GM12801 (cell line): ENCODE results near the gene OR6C1.

ENCODE experiments used
- TF ChIP-seq, protein P1 (sequence below): IDR thresholded peaks from one replicate; pipeline ENCODE4 v1.5.1; 2011; ENCODE audit warnings: control low read depth; ENCODE audit not compliant: insufficient read length; ENCODE audit errors: extremely low read depth

OR6C1 gene

DNA sequence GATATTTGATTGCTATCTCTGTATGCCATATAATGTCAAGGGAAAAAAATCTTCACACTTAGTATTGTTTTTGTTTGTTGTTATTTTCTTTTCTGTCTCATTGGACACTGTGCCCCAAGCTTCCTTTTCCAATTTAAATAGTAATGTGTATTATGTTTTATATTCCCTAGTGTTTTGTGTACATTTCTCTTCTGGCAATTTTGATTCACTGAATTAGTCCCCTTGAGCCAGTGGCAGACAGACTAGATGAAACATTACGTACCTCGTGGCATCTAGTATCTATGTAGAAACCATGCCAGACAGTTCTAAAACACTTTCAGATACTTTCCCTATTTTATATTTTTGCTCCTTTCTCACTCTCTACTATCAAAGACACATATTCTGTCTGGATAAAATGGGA, at the start of gene OR6C1:
Gene OR6C1 (plus strand): TSS at position 301 of the 400 bp plus-strand sequence. CDS start 6,257 bp downstream, outside the sequence.
- TF ChIP-seq, protein P1, sequence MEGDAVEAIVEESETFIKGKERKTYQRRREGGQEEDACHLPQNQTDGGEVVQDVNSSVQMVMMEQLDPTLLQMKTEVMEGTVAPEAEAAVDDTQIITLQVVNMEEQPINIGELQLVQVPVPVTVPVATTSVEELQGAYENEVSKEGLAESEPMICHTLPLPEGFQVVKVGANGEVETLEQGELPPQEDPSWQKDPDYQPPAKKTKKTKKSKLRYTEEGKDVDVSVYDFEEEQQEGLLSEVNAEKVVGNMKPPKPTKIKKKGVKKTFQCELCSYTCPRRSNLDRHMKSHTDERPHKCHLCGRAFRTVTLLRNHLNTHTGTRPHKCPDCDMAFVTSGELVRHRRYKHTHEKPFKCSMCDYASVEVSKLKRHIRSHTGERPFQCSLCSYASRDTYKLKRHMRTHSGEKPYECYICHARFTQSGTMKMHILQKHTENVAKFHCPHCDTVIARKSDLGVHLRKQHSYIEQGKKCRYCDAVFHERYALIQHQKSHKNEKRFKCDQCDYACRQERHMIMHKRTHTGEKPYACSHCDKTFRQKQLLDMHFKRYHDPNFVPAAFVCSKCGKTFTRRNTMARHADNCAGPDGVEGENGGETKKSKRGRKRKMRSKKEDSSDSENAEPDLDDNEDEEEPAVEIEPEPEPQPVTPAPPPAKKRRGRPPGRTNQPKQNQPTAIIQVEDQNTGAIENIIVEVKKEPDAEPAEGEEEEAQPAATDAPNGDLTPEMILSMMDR = no peak

DNA sequence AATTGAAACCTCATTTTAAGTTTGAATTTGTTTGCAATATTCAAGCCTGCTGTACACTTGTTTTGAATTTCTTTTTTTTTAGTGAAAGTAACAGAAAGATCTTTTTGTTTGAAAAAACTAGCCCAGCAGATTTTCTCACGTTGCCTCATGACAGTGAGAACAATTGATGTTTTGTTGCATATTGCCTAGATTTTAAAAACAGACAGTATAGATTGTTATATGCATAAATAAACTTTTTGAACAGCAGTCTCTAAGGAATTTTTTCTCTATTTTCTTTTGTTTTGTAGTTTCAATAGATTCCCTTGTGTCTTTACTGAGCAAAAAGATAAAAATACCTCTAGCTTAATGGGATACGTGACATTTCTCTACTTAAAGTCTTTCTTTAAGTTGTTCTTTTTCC, 33.2 kb upstream of the OR6C1 start:
- TF ChIP-seq, protein P1 = no peak

DNA sequence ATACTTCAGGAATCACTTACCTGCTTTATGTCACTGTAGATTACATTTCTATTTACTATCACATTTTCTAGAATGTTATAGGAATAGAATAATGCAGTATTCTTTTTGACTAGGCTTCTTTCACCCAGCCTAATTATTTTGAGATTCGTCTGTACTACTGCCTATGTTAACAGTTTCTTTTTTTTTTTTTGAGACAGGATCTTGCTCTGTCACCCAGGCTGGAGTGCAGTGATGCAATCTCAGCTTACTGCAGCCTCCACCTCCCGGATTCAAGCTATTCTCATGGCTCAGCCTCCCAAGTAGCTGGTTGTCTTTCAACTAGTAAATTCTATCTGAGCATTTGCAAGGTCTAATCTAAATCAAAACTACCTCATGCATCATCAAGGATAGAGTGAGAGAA, 24.1 kb upstream of the OR6C1 start:
- TF ChIP-seq, protein P1 = no peak

DNA sequence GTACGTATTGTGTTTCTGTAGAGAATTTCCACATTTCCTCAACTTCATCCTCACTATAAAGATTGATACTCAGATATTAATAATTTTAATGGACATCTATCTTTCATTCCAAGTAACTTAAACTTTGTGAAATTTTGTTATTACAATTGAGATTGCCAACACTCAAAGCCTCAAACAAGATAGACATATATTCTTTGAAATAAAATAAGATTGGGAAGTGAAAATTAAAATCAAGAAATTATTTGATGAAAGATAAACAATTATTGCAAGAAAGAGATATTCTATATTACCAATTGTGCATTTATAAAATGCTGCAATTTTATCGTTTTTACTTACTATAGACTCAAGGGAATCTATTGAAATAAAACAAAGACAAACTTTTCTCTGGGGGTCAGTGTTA, 17.7 kb upstream of the OR6C1 start, which contains the start of gene OR6C6:
Gene OR6C6 (minus strand): TSS at position 101 of the 400 bp plus-strand sequence. CDS start 1,337 bp downstream, outside the sequence.
- TF ChIP-seq, protein P1 = no peak

DNA sequence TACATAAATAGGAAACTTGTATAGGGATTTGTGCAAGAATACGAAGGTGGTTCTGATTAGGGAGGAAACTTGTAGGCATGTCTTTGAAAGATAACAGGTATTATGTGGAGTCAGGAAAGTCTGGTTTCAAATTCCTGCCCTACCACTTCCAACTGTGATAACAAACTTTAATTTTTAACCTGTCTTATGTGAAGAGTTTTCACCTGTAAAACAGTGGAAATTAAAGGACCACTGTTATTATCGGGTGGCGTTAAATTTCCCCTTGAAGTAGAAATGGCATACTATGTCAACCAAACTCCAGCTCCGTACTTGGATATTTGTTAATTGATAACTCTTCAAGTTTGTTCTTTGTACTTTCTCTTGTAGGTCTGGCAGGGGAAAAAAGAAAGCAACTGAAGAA, 6.1 kb downstream of the OR6C1 start:
- TF ChIP-seq, protein P1 = no peak

DNA sequence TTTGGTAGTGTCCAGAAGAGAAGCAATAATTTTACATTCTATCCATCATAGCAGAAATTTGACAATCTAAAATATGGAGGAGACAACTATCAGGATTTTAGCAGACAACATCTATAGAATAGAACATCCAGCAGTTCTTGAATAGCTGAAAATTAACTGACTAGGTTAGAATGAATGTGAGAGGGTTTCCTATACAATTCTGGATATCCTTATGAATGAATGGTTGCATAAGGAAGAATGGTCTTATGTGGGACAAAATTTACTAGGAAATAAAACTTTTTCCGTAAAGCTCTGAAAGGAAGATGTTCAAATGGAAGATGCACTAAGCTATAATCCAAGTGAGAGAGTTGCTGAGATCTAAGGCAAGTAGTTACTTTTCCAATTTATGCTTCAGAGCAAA, 16.3 kb downstream of the OR6C1 start, which contains the start of gene OR6C3:
Gene OR6C3 (plus strand): TSS at position 301 of the 400 bp plus-strand sequence. CDS start 955 bp downstream, outside the sequence.
- TF ChIP-seq, protein P1 = no peak

DNA sequence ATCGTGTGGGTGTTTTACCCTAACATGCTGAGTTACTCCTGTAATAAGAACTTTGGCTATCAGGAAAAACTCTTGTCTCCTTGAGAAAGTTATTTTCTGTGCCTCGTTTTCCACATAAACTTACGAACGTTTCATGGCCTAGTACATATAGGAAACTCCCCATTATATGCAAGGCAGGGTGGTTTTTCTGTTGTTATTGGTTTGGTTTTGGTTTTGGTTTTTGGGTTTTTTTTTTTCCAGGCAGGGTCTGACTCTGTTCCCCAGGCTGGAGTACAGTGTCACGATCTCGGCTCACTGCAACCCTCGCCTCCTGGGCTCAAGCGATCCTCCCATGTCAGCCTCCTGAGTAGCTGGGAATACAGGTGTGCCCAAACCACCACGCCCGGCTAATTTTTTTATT, 21.9 kb downstream of the OR6C1 start:
- TF ChIP-seq, protein P1 = no peak
